GM21360 (cell line): Measurements from ENCODE around the gene CYP26B1.

Experiments used
- ATAC-seq: cut with Tn5 transposase; IDR thresholded peaks from one replicate; pipeline ENCODE4 v1.9.1; 2021; ENCODE audit warnings: mild to moderate bottlenecking, moderate library complexity; ENCODE audit not compliant: unreplicated experiment

CYP26B1 gene, protein sequence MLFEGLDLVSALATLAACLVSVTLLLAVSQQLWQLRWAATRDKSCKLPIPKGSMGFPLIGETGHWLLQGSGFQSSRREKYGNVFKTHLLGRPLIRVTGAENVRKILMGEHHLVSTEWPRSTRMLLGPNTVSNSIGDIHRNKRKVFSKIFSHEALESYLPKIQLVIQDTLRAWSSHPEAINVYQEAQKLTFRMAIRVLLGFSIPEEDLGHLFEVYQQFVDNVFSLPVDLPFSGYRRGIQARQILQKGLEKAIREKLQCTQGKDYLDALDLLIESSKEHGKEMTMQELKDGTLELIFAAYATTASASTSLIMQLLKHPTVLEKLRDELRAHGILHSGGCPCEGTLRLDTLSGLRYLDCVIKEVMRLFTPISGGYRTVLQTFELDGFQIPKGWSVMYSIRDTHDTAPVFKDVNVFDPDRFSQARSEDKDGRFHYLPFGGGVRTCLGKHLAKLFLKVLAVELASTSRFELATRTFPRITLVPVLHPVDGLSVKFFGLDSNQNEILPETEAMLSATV

DNA sequence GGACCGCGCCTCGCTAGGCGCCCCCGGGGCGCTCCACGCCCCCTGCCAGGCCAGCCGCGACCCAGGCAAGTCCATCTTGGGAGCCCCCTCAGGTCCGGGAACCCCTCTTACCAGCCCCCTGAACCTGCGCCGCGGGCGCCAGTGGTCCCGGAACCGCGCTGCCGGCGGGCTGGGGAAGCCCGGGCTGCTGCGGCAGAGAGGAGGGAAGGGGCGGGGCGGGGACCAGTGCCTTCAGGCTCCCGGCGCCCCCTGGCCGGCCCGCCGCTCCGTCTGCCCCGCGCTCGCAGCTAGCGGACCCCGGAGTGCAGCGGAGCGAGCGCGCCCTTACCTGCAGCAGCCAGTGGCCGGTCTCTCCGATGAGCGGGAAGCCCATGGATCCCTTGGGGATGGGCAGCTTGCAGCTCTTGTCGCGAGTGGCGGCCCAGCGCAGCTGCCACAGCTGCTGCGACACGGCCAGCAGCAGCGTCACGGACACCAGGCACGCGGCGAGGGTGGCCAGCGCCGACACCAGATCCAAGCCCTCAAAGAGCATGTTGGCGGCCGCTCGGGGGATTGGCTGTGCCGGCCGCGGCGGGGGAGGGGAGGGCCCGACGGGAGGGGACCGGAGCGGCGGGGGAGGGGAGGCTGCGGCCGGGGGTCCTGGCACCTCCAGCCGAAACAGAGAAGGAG is at the start of gene CYP26B1:
CYP26B1 (minus strand) TSS at position 560 of the 669 bp plus-strand sequence; CDS start at position 532, 28 bp downstream.
- ATAC-seq, result no peak

- ATAC-seq, result no peak
These were observed 46.1 kb upstream of the CYP26B1 start for GRCh38 chr2:72193723-72194122.

- ATAC-seq, result no peak
These were observed 43.8 kb upstream of the CYP26B1 start for GRCh38 chr2:72191441-72191840.

DNA sequence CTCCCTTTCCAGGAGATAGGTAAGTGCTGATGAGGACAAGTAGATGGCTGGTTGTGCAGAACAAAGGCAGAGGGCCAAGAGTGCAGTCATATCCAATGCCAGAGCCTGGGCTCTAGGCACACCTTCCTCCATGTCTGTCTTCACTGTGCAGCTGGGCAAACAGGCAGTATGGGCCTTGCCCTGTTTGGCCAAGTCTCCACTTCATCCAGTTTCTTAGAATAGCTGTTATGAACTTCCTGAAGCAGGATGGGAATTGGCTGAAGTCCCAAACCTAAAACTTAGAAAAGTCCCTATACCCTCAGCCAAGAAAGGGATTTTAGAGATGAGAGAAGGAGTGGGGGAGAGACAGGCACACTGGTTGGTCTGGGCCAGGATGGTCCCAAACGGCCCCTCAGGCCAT is 37.5 kb upstream of the CYP26B1 start:
- ATAC-seq, result no peak

DNA sequence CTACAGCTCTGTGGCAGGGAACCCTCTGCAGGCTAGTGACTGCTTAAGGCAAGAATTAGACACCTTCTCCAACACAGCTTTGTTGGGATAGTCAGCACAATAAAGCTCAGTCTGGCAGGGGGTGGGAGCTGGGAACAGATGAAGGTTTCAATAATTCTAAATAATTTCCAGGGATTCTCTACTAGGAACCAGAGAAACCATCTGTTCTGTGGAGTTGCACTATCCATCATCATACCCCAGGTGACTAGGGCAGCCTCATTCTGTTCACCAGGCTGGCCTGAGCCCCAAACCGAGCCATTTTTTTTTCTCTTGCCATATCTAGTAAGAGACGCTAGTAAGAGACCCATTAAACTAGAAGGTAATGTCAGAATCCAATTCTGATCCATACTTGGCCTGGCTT is 35.8 kb upstream of the CYP26B1 start:
- ATAC-seq, result no peak

DNA sequence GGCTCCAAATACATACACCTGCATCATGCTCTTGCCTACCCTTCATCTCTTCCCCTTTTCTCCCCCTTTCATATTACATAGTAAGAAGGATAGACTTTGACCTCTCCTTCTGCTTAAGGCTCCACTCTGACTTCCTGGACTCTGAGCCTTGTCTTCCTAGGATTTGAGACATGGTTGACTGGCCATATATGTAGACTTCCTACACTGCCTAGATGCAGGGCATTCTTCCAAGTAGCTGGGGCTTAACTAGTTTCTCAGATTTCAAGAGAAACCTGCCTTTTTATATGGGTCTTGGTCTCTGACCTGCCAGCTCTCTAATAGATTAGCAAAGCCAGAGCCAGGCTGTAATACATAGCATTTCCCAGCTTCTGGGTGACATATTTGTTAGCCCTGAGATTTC is 35.4 kb upstream of the CYP26B1 start:
- ATAC-seq, result no peak

DNA sequence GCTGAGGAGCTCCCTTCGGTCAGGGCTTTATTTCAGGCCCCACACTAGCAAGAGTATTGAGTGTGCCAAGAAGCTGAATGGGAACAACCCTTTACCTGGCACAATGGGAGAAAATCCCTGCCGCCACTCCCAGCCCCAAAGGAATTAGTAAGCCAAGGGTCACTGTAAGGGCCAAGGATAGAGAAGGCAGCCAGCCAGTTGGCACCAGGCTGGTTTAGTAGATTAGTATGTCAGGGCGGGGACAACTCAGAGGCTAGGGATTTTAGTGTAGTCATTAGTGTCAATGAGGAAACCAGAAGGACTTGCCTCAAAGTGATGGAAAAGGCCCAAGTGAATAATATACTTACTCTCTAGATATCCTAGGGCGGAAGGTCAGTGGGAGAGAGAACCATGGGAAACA is 34.9 kb upstream of the CYP26B1 start:
- no peak for ATAC-seq

DNA sequence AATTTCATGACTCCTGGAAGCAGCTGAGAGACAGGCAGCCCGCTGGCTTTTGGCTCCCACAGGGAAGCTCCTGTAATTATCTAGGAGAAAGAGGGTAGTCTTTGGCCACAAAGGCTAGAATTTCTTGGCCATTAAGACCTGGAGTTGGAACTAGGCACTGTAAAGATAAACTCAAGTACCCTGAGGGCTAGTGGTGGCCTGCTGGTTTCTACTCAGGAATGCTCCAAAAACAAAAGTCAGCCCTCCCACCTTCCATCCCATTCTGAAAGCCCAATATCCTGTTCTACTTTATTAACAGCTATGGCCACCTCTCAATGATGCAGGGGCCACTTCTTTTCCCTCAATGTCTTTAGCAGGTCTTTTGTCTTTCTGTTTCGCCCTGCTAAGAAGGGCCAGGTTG is 34.0 kb upstream of the CYP26B1 start:
- ATAC-seq, result no peak

DNA sequence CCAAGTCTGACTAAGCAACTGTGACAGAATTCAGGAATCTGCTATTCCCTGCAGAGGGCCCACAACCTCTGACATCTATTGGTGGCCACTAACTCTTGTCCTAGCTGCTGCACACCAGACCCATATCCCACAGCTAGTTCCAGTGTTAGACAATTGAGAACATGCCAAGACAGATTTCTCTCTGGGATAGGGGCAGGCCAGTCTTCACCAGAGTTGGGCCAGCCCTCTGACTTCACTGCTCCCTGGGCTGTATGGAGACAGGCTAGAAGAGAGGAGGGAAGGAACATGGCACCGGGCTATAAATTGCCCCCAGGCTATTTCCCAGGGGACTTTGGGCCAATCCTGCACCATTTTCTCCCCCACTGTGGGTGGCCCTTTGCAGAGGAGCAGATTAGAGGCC is 32.7 kb upstream of the CYP26B1 start:
- ATAC-seq, result no peak

- no peak for ATAC-seq
These were observed 30.9 kb upstream of the CYP26B1 start for GRCh38 chr2:72178551-72178950.

GRCh38 chr2:72176281-72176680 is 28.6 kb upstream of the CYP26B1 start:
- no peak for ATAC-seq

- ATAC-seq, result no peak
These were observed 28.0 kb upstream of the CYP26B1 start for GRCh38 chr2:72175636-72176035.

- no peak for ATAC-seq
These were observed 26.1 kb upstream of the CYP26B1 start for GRCh38 chr2:72173640-72174321.

DNA sequence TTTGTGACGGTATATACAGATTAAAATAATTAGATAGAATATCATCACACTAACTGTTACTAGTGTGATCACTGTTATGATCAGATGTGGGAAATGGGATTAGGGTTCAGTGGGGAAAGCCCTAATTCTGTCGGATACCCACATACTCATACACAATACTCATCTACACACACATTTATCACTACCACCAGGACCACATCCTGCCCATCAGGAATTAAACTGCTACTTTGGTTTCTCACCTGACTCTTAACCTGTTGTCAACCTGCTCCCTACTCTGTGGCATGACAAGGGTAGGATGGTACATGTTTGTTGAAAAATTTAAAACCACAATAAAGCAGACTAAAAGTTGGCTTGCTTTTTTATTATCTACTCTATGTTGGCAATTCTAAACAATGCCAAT is 24.8 kb upstream of the CYP26B1 start:
- no peak for ATAC-seq

DNA sequence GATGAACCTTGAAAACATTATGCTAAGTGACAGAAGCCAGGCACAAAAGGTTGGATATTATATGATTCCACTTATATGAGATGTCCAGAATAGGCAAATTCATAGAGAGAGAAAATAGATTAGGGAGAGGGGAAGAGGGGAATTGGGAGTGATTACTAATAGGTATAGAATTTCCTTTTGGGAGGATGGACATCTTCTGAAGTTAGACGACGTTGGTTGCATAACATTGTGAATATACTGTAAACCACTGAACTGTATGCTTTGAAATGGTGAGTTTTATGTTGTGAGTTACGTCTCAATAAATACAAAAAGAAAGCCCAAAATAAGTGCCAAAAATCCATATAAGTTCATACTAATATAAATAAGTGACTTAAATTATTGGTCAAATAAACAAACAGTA is 18.6 kb upstream of the CYP26B1 start:
- ATAC-seq, result no peak

- ATAC-seq, result no peak
These were observed 18.1 kb upstream of the CYP26B1 start for GRCh38 chr2:72165792-72166191.

DNA sequence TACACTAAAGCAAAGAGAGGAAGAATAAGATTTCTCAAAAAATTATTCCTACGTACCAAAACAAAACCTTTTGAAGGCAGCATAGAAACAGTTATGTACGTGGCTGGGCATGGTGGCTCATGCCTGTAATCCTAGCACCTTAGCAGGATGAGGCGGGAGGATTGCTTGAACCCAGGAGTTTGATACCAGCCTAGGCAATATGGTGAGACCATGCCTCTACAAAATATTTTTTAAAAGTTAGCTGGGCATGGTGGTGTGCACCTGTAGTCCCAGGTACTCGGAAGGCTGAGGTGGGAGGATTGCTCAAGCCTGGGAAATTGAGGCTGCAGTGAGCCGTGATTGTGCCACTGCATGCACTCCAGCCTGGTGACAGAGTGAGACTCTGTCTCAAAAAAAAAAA is 14.9 kb upstream of the CYP26B1 start:
- no peak for ATAC-seq

- no peak for ATAC-seq
These were observed 11.7 kb upstream of the CYP26B1 start for GRCh38 chr2:72159211-72159993.

DNA sequence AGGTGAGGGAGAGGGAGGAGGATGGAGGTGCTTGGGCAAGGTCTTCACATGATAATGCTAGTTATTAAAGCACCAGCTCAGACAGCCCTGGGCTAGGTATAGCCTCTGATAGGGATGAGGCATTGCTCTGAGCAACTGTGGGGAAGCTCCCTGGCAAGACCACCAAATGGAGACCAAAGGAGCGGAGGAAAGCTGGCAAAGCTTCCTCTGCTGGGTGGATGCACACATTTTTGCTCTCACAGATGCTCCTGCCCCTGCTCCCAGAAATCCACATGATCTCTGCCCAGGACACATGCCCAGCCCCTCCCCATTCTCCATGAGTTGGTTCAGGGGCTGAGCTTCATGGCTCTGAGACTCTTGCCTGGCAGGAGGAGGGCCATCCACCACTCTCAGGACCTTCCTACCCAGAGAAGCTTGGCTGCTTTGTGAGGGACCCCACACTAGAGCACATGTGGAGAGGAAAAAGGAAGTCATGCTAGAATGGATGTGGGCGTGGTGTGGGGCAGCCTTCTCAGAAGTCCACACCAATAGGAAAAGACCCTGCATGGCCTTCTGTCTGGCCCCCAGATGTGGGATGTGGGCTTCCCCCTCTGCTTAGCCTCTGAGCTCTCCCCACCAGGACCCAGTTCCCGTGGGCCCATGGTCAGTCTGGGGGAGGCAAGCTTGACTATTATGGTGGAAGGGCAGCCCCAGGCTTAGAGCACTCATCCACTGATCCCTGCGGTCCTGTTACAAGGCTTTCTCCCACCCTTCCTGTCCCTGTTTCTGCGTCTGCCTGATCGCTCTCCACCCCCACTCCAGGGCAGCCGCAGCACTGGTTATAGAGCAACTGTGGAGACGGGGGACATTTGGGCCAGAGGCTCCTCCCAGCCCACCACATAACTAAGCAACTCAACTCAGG is 10.5 kb upstream of the CYP26B1 start:
- ATAC-seq, result no peak

DNA sequence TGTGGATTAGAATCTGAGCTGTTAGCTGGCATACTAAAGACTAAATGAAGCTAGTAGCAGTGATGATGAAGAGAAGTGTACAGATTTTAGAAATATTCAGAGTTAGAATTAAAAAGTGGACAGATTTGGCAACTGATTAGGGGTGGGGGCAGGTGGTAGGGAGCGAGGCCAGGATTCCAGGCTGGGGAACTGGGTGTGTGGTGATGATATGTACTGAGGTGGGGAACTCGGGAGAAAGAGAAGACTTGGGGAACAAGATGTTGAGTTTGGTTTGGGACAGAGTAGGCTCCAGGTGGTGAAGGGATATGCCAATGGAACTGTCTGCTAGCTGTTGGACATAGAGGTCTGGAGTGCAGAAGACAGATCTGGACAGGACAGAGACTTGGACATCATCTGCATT is 9.2 kb upstream of the CYP26B1 start:
- no peak for ATAC-seq
